ENCODE results near the gene KLHL24.
"Not testable (repeated sequence)": the region's sequence is repeated elsewhere in the genome, so short reads cannot be mapped to it uniquely, and the experiment has no call there.

The KLHL24 gene

GRCh38 chr3:183636221-183637105 is 1.0 kb downstream of the KLHL24 start:
- DNase-seq = peak; percentile 98

- DNase-seq = no peak
These were observed 1.7 kb downstream of the KLHL24 start for GRCh38 chr3:183637106-183637486.

GRCh38 chr3:183637633-183638032 is 2.2 kb downstream of the KLHL24 start:
- not testable (repeated sequence) for DNase-seq

- peak; percentile 53 for DNase-seq
These were observed 2.9 kb downstream of the KLHL24 start for GRCh38 chr3:183638101-183638852.

- not testable (repeated sequence) for DNase-seq
These were observed 5.2 kb downstream of the KLHL24 start for GRCh38 chr3:183640635-183641034.

- DNase-seq = no peak
These were observed 6.5 kb downstream of the KLHL24 start for GRCh38 chr3:183641882-183642281.

- DNase-seq = no peak
These were observed 8.8 kb downstream of the KLHL24 start for GRCh38 chr3:183644244-183644643.

GRCh38 chr3:183645254-183645653 is 9.8 kb downstream of the KLHL24 start:
- no peak for DNase-seq

- DNase-seq = no peak
These were observed 15.1 kb downstream of the KLHL24 start for GRCh38 chr3:183650554-183650953.

- DNase-seq = peak; percentile 19
These were observed 18.0 kb downstream of the KLHL24 start for GRCh38 chr3:183653209-183654064.

- DNase-seq = no peak
These were observed 19.3 kb downstream of the KLHL24 start for GRCh38 chr3:183654727-183655126.

- no peak for DNase-seq
These were observed 26.7 kb downstream of the KLHL24 start for GRCh38 chr3:183662099-183662498.

- no peak for DNase-seq
These were observed 29.5 kb downstream of the KLHL24 start for GRCh38 chr3:183664913-183665381.

GRCh38 chr3:183680061-183680460 is 44.6 kb downstream of the KLHL24 start:
- no peak for DNase-seq

- no peak for DNase-seq
These were observed 52.3 kb downstream of the KLHL24 start for GRCh38 chr3:183687705-183688104.

GRCh38 chr3:183688874-183689273 is 53.5 kb downstream of the KLHL24 start:
- peak; percentile 66 for DNase-seq

- DNase-seq = not testable (repeated sequence)
These were observed 54.2 kb downstream of the KLHL24 start for GRCh38 chr3:183689621-183690020.

GRCh38 chr3:183690402-183690995 is 55.1 kb downstream of the KLHL24 start:
- DNase-seq = no peak

- no peak for DNase-seq
These were observed 57.0 kb downstream of the KLHL24 start for GRCh38 chr3:183692436-183692835.

GRCh38 chr3:183695569-183696364 is 60.3 kb downstream of the KLHL24 start:
- no peak for DNase-seq

GRCh38 chr3:183697123-183697609 is 61.7 kb downstream of the KLHL24 start:
- DNase-seq = peak; percentile 19

Data from hematopoietic multipotent progenitor cell treated with erythropoietin and hydrocortisone succinate and interleukin-3 and kit ligand, for 4 days (in vitro differentiated cells).